Gastrocnemius medialis (tissue), 4 donors: ENCODE measurements around the gene CAB39.

Source experiments
- CTCF ChIP-seq, 5 experiments: fragments of 450-650 bp in 3 of 5; fragments of 200-600 bp in 2 of 5; sonication (generic) in 2 of 5; IDR thresholded peaks in 4 of 5; conservative IDR thresholded peaks in 1 of 5; 1 replicate in 4 of 5; 2 replicates in 1 of 5; pipeline ENCODE4 v1.5.1; 2016 to 2019; ENCODE audit warnings: antibody characterized with exemption in 5 of 5, mild to moderate bottlenecking in 3 of 5, moderate library complexity in 3 of 5
- POLR2A ChIP-seq, 2 donors: fragments of 450-650 bp; IDR thresholded peaks; one replicate each; pipeline ENCODE4 v1.6.1; 2017; ENCODE audit warnings: antibody characterized with exemption in 2 of 2, mild to moderate bottlenecking in 2 of 2, moderate library complexity in 2 of 2

- TF ChIP-seq CTCF (IDR thresholded peaks at IDR 0.05 in 4 of 5, conservative IDR thresholded peaks at IDR 0.05 in 1 of 5) (peak; percentile 26 to 68 (median 56)), POLR2A (IDR thresholded peaks at IDR 0.05) (no peak)
These were observed 135.3 kb downstream of the CAB39 start for GRCh38 chr2:230847883-230848388.
